ENCODE results near the gene HMCN1.

Gene HMCN1

GRCh38 chr1:185984113-185984836, 250.1 kb downstream of the HMCN1 start:
- Mint-ChIP-seq H3K36me3 (ENCODE audit: low read depth) (no peaks in the 10 kb centered on the region), H3K27me3 (peaks cover 2% of the 10 kb centered on the region), H3K27ac (no peak overlapping the region), H3K4me3 (no peak overlapping the region), H3K9me3 (no peaks in the 10 kb centered on the region), H3K4me1 (peaks cover 13% of the 10 kb centered on the region)
- ATAC-seq (no peak), DNase-seq (no peak)

- DNase-seq (no peak), ATAC-seq (peak; percentile 73)
- Mint-ChIP-seq H3K27ac (peak overlapping the region; percentile 66), H3K27me3 (no peaks in the 10 kb centered on the region), H3K36me3 (ENCODE audit: low read depth) (no peaks in the 10 kb centered on the region), H3K9me3 (no peaks in the 10 kb centered on the region), H3K4me1 (peaks cover 13% of the 10 kb centered on the region), H3K4me3 (peak overlapping the region; percentile 26)
Measured at GRCh38 chr1:185987611-185988321, 253.6 kb downstream of the HMCN1 start.

- Mint-ChIP-seq H3K27me3 (peaks cover 3% of the 10 kb centered on the region), H3K36me3 (ENCODE audit: low read depth) (no peaks in the 10 kb centered on the region), H3K27ac (no peak overlapping the region), H3K9me3 (no peaks in the 10 kb centered on the region), H3K4me1 (peaks cover 13% of the 10 kb centered on the region), H3K4me3 (no peak overlapping the region)
- no peak for ATAC-seq
- no peak for DNase-seq
Measured at GRCh38 chr1:185990565-185990964, 256.4 kb downstream of the HMCN1 start.

GRCh38 chr1:185991266-185991665, 257.1 kb downstream of the HMCN1 start:
- ATAC-seq = no peak
- no peaks in the 10 kb centered on the region for H3K36me3 Mint-ChIP-seq (ENCODE audit: low read depth)
- no peak for DNase-seq
- H3K27ac Mint-ChIP-seq = no peak overlapping the region
- H3K27me3 Mint-ChIP-seq = peaks cover 3% of the 10 kb centered on the region
- H3K4me3 Mint-ChIP-seq = no peak overlapping the region
- H3K9me3 Mint-ChIP-seq = no peaks in the 10 kb centered on the region
- peaks cover 11% of the 10 kb centered on the region for H3K4me1 Mint-ChIP-seq

GRCh38 chr1:185996211-185996610, 262.0 kb downstream of the HMCN1 start:
- Mint-ChIP-seq H3K4me3 (no peak overlapping the region), H3K27ac (no peak overlapping the region), H3K4me1 (no peaks in the 10 kb centered on the region), H3K27me3 (peaks cover 6% of the 10 kb centered on the region), H3K36me3 (ENCODE audit: low read depth) (no peaks in the 10 kb centered on the region), H3K9me3 (no peaks in the 10 kb centered on the region)
- DNase-seq (no peak), ATAC-seq (no peak)

- H3K4me3 Mint-ChIP-seq = no peak overlapping the region
- peaks cover 6% of the 10 kb centered on the region for H3K27me3 Mint-ChIP-seq
- no peaks in the 10 kb centered on the region for H3K9me3 Mint-ChIP-seq
- ATAC-seq = no peak
- H3K27ac Mint-ChIP-seq = no peak overlapping the region
- no peaks in the 10 kb centered on the region for H3K36me3 Mint-ChIP-seq (ENCODE audit: low read depth)
- no peak for DNase-seq
- no peaks in the 10 kb centered on the region for H3K4me1 Mint-ChIP-seq
Measured at GRCh38 chr1:185998391-185998790, 264.2 kb downstream of the HMCN1 start.

- H3K9me3 Mint-ChIP-seq = peaks cover 5% of the 10 kb centered on the region
- ATAC-seq (no peak), DNase-seq (no peak)
- H3K36me3 Mint-ChIP-seq (ENCODE audit: low read depth) = no peaks in the 10 kb centered on the region
- no peak overlapping the region for H3K27ac Mint-ChIP-seq
- H3K27me3 Mint-ChIP-seq = peaks cover 1% of the 10 kb centered on the region
- H3K4me1 Mint-ChIP-seq = no peaks in the 10 kb centered on the region
- no peak overlapping the region for H3K4me3 Mint-ChIP-seq
Measured at GRCh38 chr1:186002406-186002805, 268.2 kb downstream of the HMCN1 start.

- H3K9me3 Mint-ChIP-seq = peaks cover 5% of the 10 kb centered on the region
- no peak overlapping the region for H3K4me3 Mint-ChIP-seq
- H3K27me3 Mint-ChIP-seq = peaks cover 2% of the 10 kb centered on the region
- DNase-seq (no peak), ATAC-seq (no peak)
- no peak overlapping the region for H3K27ac Mint-ChIP-seq
- H3K4me1 Mint-ChIP-seq = no peaks in the 10 kb centered on the region
- H3K36me3 Mint-ChIP-seq (ENCODE audit: low read depth) = no peaks in the 10 kb centered on the region
Measured at GRCh38 chr1:186009039-186009737, 275.0 kb downstream of the HMCN1 start.

- no peaks in the 10 kb centered on the region for H3K9me3 Mint-ChIP-seq
- DNase-seq (no peak), ATAC-seq (no peak)
- H3K36me3 Mint-ChIP-seq (ENCODE audit: low read depth) = no peaks in the 10 kb centered on the region
- H3K27ac Mint-ChIP-seq = no peak overlapping the region
- H3K4me3 Mint-ChIP-seq = no peak overlapping the region
- peaks cover 2% of the 10 kb centered on the region for H3K27me3 Mint-ChIP-seq
- H3K4me1 Mint-ChIP-seq = no peaks in the 10 kb centered on the region
Measured at GRCh38 chr1:186014370-186015037, 280.3 kb downstream of the HMCN1 start.

- peaks cover 2% of the 10 kb centered on the region for H3K27me3 Mint-ChIP-seq
- H3K36me3 Mint-ChIP-seq (ENCODE audit: low read depth) = no peaks in the 10 kb centered on the region
- no peaks in the 10 kb centered on the region for H3K9me3 Mint-ChIP-seq
- DNase-seq = no peak
- H3K4me3 Mint-ChIP-seq = no peak overlapping the region
- no peaks in the 10 kb centered on the region for H3K4me1 Mint-ChIP-seq
- ATAC-seq = no peak
- H3K27ac Mint-ChIP-seq = no peak overlapping the region
Measured at GRCh38 chr1:186016856-186017255, 282.7 kb downstream of the HMCN1 start.

- H3K4me3 Mint-ChIP-seq = no peak overlapping the region
- H3K4me1 Mint-ChIP-seq = no peaks in the 10 kb centered on the region
- H3K36me3 Mint-ChIP-seq (ENCODE audit: low read depth) = no peaks in the 10 kb centered on the region
- no peaks in the 10 kb centered on the region for H3K9me3 Mint-ChIP-seq
- no peak overlapping the region for H3K27ac Mint-ChIP-seq
- no peaks in the 10 kb centered on the region for H3K27me3 Mint-ChIP-seq
- ATAC-seq = no peak
- DNase-seq = no peak
Measured at GRCh38 chr1:186022184-186022583, 288.0 kb downstream of the HMCN1 start.

- Mint-ChIP-seq H3K27me3 (no peaks in the 10 kb centered on the region), H3K36me3 (ENCODE audit: low read depth) (no peaks in the 10 kb centered on the region), H3K9me3 (peaks cover 18% of the 10 kb centered on the region), H3K27ac (no peak overlapping the region), H3K4me1 (no peaks in the 10 kb centered on the region), H3K4me3 (no peak overlapping the region)
- ATAC-seq (no peak), DNase-seq (no peak)
Measured at GRCh38 chr1:186026946-186027345, 292.8 kb downstream of the HMCN1 start.

GRCh38 chr1:186027621-186028020, 293.4 kb downstream of the HMCN1 start:
- DNase-seq = no peak
- Mint-ChIP-seq H3K27me3 (no peaks in the 10 kb centered on the region), H3K9me3 (peaks cover 22% of the 10 kb centered on the region), H3K36me3 (ENCODE audit: low read depth) (peaks cover 2% of the 10 kb centered on the region), H3K4me1 (no peaks in the 10 kb centered on the region), H3K4me3 (no peak overlapping the region), H3K27ac (no peak overlapping the region)
- ATAC-seq = no peak

GRCh38 chr1:186030453-186030852, 296.3 kb downstream of the HMCN1 start:
- Mint-ChIP-seq H3K4me1 (no peaks in the 10 kb centered on the region), H3K27me3 (peaks cover 3% of the 10 kb centered on the region), H3K9me3 (peaks cover 27% of the 10 kb centered on the region), H3K4me3 (no peak overlapping the region), H3K27ac (no peak overlapping the region), H3K36me3 (ENCODE audit: low read depth) (peaks cover 2% of the 10 kb centered on the region)
- no peak for DNase-seq
- ATAC-seq = no peak
